Non-pigmented ciliary epithelial cell (primary cell): ENCODE results near the gene SLC35F2.
"Not testable (repeated sequence)": the region's sequence is repeated elsewhere in the genome, so short reads cannot be mapped to it uniquely, and the experiment has no call there.

ENCODE experiments used
- DNase-seq: peaks from one replicate; pipeline ENCODE4 v3.0.0-alpha.2; 2010; ENCODE audit warnings: low read depth

SLC35F2 gene

DNA sequence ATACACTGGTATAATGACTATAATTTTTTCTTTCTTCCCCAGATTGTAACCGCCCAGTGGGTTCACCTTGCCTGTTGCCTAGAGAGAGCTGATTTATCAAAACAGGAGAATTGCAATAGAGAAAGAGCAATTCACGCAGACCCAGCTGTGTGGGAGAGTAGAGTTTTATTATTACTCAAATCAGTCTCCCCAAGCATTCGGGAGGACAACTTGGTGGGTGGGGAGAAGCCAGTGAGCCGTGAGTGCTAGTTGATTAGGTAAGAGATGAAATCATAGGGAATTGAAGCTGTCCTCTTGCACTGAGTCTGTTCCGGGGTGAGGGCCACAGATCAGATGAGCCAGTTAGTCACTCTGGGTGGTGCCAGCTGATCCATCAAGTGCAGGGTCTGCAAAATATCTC is 73.2 kb downstream of the SLC35F2 start:
- peak; percentile 4 for DNase-seq

DNA sequence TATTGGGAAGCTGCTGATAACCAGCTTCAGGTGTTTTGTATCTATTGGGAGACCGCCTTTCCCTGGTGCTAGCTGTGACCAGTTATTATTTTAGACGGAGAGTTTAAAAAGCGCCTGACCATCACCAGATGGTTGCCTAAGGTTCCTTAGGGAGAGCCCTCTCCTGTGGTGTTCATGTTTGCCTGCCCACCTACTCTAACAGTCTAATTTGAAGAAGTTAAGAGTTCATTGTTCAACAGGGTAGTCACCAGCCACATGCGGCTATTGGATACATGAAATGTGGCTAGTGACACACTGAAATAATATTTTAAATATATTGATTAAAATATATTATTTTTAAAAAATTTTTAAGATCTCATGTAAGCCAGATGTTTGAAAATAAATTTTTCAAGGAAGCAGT is 75.5 kb downstream of the SLC35F2 start:
- DNase-seq: peak; percentile 13

DNA sequence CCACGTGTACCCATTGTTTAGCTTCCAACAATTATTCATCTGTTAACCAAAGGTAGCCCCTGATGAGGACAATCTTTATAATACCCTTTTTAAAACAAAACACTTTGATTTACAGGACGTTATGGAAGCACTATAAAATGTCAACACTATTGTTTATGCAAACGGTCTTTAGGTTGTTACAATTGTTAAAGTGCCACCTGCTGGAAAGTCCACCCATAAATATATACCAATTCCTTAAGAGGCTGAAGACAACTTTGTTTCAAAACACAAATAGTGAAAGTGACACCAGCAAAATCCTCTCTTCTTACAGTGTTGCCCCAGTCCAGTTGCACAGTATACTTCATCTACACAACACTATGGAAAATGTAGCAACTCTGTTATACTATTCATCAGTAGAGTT is 77.8 kb downstream of the SLC35F2 start:
- DNase-seq: no peak

GRCh38 chr11:107780136-107780535 is 78.5 kb downstream of the SLC35F2 start:
- no peak for DNase-seq

DNA sequence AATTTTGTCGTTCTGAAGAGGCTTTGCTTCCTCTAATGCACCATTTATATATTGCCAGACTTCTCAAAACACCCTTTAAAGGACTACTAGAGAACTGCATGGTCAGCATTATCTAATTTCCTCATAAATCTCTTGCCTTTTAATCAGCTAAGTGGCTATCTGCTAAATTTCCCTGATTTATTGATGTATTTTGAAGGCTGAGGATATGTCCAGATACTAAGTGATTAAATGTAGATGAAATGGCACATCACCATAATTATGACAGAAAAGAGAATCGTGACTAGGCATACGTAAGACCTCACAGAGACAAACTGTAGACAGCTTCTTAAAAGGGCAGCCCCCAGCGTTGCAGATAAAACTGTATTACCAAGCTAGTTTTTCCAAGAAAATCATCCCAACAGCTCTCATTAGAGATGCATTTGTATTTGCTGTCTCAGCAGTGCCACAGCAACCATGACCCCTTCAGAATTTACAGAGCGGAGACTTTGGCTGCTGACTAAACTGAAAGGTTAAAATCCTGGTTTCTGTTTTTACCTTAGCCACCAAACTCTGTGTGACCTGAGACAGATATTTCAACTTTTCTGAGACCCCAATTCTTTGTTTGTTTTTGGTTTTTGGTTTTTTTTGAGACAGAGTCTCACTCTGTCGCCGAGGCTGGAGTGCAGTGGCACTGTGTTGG is 79.6 kb downstream of the SLC35F2 start:
- no peak for DNase-seq

- DNase-seq: no peak
Observed at GRCh38 chr11:107777110-107777509, 81.5 kb downstream of the SLC35F2 start.

- no peak for DNase-seq
Observed at GRCh38 chr11:107776062-107776461, 82.5 kb downstream of the SLC35F2 start.

DNA sequence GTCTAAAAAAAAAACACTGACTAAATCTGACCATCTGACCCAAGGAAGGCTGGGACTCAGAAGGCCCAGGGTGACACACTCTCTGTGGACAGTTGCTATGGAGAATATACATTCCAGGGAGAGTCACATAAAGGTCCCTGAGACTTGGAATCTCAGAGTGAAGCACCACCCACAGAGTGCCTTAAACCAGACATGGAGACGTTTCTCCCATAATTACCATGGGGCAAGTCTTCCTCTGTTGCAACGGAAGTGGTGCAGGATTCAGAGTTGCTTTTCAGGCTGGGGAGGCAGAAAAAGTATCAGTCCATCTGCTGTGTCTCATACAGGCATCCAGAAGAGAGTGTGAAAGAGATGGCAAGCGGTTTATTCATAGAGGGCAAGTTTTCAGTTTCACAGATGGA is 88.0 kb downstream of the SLC35F2 start:
- DNase-seq: peak; percentile 11

DNA sequence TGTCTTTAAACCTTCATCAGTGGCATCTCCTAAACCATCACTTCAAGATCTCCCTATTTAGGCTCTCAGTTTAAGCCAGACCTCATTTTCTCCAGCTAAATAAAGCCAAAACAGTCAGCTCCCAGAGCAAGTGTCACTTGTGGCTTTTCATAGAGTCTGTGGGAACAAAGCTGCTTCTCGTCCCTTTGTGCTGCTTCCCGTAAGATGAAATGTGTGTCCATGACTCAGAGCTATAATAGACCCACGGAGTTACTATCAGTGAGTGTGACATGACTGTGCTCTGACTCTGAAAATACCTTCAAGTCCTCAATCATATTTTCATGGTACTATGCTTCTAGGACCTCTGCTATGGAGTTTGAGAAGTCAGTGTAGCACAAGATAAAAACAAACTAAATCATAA is 89.4 kb downstream of the SLC35F2 start:
- DNase-seq: peak; percentile 47

GRCh38 chr11:107758719-107759355 is 99.8 kb downstream of the SLC35F2 start:
- DNase-seq: not testable (repeated sequence)

DNA sequence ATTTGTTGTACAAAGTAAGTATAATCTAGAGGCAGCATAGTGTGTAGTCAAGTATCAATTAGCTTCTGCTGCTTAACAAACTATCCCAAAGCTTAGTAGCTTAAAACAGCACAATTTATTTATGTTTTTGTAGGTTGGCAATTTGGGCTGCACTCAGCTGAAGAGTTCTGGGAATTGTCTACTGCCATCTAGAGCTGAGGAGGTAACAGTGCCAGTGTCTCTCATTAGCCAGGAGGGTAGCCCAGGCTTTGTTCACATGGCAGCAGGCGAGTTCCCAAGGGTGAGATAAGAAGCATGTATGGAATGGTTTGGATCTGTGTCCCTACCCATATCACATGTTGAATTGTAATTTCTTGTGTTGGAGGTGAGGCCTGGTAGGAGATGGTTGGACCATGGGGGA is 100.9 kb downstream of the SLC35F2 start:
- DNase-seq: no peak

DNA sequence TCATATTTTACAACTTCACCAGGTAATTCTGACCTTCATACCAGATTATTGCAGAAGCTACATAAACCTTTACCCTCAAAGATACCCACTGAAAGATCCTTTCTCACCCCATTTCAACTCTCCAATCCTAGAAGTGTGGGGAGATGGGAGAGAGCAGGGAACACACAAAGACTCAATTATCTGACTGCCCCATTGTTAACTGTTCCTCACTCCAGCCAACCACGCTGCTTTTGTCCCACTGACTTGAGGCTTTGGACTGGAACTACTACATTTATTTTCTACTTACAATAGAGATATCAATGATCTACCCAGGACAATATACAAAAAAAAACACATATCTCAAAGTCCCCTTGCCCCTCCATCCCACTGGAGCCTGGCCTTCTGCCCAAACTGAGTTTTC is 102.0 kb downstream of the SLC35F2 start:
- no peak for DNase-seq

DNA sequence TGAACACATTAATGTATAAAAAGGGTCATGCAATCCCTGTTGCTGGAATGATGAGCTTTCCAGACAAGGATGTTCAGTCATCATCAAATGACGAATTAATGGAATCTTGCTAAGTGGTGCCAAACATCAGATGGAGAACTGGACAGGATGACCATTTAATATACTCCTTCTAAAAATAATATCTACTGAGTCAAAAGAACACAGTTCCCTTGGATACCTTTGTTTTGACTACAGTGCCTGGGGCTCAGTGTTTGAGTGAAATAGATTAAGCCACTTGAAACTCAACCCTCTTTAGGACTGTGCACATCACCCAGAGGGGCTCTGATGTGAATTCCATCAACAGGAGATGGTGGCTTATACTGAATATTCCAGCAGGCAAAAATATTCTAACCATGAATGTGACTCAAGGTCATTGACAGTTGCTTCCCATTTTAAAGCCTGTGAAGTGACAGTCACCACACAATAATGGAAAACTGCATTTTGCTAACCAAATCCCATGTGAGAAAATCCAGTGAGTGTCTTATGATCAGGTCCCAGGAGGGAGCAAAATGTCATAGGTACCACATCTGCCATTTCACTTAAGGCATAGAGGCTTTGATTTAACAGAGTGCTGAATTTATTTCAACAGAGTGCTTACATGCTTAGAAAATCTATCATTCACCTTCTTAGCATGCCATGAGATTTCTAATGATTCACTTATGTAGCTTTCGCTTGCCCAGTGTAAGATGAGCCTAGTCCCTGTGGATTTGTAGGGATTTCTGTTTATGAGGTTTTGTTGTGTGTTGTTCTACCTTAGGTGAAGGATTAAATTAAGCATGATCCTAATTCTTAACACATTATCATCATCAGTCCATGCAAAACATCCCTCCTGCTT is 105.4 kb downstream of the SLC35F2 start:
- no peak for DNase-seq

DNA sequence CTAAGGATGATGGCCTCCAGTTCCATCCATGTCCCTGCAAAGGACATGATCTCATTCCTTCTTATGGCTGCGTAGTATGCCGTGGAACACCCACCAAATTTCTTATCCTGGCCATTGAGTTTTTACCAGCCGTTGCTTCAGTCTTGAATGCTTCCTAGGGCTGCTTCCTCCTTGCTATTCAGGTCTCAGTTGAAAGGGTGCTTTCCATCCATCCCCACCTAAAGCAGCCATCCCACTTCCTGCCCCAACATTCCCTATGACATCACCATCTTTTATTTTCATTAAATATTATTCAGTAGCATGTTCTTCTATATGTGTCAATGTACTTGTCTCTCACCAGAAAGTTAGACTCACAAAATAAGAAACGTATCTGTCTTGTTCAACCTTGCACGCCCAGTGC is 106.1 kb downstream of the SLC35F2 start:
- DNase-seq: no peak

DNA sequence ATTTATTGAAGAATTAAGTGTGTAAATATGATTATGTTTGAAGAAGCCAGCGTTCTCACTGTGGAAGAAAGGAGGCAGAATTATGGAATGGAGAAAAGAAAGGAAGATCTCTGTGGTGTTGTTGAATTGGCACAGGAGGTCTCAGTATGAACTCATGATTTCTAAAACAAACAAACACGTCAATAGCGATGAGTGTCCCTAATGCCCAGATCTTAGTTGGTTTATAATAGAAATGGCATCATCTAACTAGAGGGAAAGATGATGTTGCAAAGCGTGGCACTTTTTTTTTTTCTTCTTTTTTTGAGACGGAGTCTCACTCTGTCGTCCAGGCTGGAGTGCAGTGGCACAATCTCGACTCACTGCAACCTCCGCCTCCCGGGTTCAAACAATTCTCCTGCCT is 107.5 kb downstream of the SLC35F2 start:
- DNase-seq: no peak

DNA sequence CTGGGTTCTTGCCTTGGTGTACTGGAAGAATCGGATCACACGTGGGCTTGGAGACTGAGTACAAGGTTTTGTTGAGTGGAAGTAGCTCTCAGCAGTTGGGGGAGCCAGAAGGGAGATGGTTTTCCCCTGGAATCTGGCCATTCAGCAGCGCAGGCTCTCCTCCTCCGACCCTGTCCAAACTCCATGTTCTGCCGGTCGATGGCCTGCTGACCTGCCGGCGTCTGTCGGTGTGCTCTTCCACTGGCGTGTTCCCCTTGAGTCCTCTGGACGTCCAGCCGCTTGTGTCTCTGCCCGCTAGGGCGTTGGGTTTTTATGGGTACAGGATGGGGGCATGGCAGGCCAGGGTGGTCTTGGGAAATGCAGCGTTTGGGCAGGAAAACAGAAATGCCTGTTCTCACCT is 108.3 kb downstream of the SLC35F2 start:
- DNase-seq: no peak

DNA sequence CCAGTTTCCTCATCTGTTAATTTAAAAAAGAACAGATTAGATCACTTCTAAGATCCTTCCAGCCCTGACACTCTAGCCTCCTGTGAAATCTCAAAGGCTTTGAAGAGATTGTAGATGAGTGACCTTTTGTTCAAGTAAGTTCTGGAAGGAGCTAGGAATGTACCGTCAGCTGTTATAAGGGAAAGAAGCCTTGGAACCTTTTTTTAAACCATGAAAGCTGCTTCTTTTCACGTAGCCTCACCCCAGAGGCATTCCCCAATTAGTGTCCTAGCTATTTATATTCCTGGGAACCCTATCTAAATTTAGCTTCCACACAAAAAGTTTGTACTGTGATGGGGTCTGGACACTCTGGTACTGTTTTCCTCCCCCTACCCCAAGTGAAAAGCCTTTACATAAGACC is 111.0 kb downstream of the SLC35F2 start:
- no peak for DNase-seq

DNA sequence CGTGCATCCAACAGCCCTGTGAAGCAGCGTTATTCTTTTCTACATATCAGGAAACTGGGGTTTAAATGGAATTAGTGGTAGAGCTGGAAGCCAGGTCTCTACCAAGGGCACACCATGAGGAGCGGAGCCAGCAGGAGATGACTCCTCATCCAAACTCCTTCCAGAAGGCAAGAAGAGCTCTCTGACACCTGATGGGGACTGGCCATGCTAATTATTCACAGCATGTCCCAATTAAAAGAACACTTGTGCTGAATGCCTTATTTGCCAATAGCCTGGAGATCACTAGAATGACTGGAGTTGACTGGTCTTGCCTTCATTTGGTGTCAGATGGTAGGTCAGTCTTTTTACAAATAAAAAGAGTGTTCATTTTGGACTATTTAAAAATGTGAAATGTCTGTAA is 113.9 kb downstream of the SLC35F2 start:
- DNase-seq: no peak

- no peak for DNase-seq
Observed at GRCh38 chr11:107743191-107743590, 115.4 kb downstream of the SLC35F2 start.

- DNase-seq: no peak
Observed at GRCh38 chr11:107741044-107741823, 117.4 kb downstream of the SLC35F2 start.
